ENCODE data around the gene TENM4.

- no peak for TF ChIP-seq MAX (CRISPR knock-in tag; IDR thresholded peaks at IDR 0.05)
- TF ChIP-seq, protein P1, sequence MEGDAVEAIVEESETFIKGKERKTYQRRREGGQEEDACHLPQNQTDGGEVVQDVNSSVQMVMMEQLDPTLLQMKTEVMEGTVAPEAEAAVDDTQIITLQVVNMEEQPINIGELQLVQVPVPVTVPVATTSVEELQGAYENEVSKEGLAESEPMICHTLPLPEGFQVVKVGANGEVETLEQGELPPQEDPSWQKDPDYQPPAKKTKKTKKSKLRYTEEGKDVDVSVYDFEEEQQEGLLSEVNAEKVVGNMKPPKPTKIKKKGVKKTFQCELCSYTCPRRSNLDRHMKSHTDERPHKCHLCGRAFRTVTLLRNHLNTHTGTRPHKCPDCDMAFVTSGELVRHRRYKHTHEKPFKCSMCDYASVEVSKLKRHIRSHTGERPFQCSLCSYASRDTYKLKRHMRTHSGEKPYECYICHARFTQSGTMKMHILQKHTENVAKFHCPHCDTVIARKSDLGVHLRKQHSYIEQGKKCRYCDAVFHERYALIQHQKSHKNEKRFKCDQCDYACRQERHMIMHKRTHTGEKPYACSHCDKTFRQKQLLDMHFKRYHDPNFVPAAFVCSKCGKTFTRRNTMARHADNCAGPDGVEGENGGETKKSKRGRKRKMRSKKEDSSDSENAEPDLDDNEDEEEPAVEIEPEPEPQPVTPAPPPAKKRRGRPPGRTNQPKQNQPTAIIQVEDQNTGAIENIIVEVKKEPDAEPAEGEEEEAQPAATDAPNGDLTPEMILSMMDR (IDR thresholded peaks at IDR 0.05) = no peak
Measured at GRCh38 chr11:79273781-79274180, 167.0 kb downstream of the TENM4 start.

Measured in WTC11 (cell line).